ENCODE results near the gene WAC.
A peak's percentile ranks its signal among the peaks of the same experiment; 100 is the strongest.
"Not testable (repeated sequence)": the region's sequence is repeated elsewhere in the genome, so short reads cannot be mapped to it uniquely, and the experiment has no call there.

WAC gene

DNA sequence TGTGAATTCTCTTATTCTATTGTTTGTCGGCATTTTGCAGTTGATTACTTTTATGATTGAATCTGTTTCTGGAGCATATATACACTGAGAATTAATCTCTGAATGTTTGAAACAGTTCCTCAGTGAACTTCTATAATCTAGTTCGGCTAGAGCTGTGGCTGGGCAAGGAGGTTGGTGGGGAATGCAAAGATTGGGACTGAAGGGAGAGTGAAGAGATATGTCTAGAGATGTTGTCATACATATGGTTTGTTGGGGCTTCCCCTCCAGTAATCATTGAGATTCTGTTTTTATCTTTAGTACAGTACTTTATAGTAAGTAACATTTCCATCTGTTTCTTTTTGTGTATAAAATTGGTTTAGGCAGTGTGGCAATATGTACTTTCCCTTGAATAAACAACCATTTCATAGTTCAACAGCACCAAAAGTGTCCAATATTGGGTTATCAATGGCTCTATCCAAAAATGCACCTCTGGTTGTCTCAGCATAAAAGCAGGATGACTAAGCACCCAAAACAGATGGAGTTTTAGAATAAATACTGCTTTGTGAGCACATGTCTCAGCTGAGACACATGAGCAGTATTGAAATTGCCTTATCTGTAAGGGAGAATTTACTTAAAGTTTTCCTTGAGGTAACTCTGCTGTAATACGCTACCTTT lies 36.7 kb downstream of the WAC start:
- peak; percentile 9 for DNase-seq

- no peak for DNase-seq
These were observed 37.7 kb downstream of the WAC start for GRCh38 chr10:28570598-28570997.

- no peak for DNase-seq
These were observed 38.3 kb downstream of the WAC start for GRCh38 chr10:28571265-28571664.

GRCh38 chr10:28574214-28574613 lies 41.3 kb downstream of the WAC start:
- DNase-seq: not testable (repeated sequence)

DNA sequence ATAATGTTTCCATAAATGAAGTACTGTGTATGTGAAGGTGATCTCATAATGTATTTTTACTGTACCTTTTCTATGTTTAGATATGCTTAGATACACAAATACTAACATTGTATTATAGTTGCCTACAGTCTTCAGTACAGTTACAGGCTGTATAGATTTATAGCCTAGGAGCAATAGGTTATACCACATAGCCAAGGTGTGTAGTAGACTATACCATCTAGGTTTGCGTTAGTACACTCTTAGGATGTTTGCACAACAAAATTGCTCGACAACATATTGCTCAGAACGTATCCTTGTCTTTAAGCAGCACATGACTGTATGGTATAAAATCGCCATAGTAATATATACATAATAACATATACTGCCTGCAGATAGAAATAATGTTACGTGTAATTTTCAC lies 42.9 kb downstream of the WAC start:
- no peak for DNase-seq

DNA sequence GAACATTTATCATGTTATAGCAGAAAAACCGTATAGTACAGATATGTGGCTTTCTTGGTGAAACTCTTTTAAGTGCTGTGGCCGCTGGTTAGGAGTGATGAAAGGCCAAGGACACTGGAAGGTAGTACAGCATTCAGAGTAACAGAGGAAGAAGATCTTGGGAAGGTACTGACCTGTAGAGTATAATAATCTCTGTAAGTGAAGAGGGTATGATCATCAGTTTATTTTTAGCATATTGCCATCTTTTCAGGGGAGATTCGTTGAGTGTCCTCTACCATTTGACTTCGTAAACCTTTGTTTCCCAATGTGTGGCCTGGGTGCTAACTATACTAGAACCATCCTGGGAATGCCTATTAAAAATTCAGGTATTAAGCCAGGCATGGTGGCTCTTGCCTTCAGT lies 44.6 kb downstream of the WAC start:
- no peak for DNase-seq

DNA sequence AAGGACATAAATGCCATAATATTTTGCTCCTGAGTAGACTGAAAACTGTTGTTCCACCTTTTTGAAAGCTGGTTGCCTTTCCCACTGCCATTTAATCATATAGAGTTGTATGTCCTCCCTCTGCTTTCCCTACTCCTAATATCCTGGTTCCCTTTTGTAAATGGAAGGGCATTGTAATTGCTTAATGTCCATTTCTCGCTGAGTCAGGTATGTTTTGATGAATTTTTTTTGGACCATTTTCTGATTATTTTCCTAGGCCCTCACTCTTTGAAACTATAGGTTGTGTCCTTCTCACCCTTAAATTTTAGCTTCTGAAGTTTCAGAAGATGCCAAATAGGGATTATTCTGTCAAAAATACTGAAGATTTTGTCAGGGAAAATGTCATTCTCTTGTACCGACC lies 45.5 kb downstream of the WAC start:
- DNase-seq: no peak

GRCh38 chr10:28580825-28581224 lies 47.9 kb downstream of the WAC start:
- DNase-seq: no peak

DNA sequence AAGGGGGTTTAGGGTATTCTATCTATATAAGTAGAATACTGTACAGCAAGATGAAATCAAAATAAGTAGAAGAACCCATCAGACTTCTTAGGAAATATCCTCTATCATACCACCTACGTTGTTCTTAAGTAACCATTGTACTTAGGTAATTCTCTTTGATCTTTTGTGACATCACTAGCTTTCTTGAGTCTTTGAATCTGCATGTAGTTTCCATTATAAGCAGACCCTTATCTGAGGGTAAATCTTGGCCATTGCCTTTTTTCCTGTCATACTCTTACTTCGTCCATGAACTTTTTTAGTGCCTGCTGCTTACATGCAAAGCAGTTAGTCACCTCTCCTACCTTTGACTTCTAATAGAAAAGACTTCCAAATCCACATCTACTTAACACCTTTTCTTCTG lies 49.0 kb downstream of the WAC start:
- DNase-seq: no peak

DNA sequence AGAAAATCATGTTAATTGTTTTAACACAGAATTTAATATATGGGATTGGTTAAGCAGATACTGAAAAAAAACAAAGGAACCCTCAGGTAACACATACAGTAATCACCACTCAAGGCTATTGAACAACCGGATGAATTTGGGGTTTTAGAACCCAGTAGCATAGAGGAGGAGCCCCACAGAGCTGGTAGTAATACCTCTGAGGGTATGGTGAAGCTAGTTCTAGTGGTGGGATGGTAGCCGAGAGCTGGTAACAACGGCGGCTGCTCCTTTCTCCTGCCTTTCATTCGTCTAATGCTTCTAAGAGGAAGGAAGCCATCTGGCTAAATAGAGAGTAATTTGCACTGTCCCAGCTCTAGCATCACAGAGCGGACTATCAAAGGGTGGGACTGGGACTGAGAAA lies 52.2 kb downstream of the WAC start:
- no peak for DNase-seq

- no peak for DNase-seq
These were observed 53.3 kb downstream of the WAC start for GRCh38 chr10:28586176-28586575.

GRCh38 chr10:28587270-28587969 lies 54.5 kb downstream of the WAC start:
- peak; percentile 41 for DNase-seq

DNA sequence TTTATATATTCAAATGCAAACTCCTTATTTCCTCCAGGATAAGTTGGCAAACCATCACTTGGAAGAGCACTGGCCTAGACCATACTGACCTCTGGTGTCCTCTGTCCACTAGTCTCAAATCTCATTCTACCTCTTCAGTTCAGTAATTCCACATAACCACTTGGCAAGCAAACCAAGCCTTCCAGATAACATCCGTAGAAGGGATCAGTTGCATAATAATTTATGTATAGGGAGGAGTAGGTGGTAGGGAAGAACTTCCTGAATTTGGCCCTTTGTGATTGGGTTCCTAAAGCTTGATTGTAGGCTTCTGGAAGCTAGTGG lies 55.0 kb downstream of the WAC start:
- DNase-seq: peak; percentile 6

- peak; percentile 51 for DNase-seq
These were observed 60.0 kb downstream of the WAC start for GRCh38 chr10:28592953-28593352.

DNA sequence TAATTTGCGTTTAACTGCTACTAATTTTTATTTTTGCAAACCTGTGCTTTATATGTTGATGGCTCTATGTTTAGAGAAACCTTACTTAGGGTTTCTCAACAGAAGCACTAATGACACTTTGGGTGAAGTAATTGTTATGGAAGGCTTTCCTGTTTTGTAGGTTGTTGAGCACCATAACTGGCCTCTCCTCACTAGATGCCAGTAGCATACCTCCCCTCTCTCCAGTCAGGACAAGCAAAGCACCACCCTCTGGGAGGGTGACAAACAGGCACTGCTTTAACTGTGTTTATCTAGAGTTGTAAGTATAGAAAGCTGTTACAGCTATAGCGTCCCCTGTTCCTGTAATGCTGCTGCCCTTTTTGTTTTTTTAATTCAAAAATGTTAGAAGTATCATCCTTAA lies 60.9 kb downstream of the WAC start:
- DNase-seq: no peak

- DNase-seq: no peak
These were observed 61.5 kb downstream of the WAC start for GRCh38 chr10:28594406-28594805.

- peak; percentile 53 for DNase-seq
These were observed 62.7 kb downstream of the WAC start for GRCh38 chr10:28595613-28596012.

DNA sequence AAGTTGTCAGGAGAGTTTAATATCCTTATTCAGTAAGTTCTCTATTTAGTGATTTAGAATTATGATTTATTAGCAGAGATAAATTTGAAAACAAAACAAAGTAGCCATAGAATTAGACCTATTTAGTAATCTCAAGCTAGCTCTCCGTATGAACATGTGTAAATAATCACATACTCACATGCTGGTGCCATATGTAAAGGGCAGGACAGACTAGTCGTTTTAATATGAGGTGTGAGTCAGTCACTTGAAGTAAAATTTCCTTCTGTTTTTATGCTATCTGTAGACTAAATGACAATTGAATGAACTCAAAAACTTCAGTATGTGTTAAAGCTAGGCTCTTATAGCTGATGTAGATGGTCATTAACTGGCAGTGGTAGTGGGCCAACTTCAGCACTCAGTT lies 67.1 kb downstream of the WAC start:
- no peak for DNase-seq

DNA sequence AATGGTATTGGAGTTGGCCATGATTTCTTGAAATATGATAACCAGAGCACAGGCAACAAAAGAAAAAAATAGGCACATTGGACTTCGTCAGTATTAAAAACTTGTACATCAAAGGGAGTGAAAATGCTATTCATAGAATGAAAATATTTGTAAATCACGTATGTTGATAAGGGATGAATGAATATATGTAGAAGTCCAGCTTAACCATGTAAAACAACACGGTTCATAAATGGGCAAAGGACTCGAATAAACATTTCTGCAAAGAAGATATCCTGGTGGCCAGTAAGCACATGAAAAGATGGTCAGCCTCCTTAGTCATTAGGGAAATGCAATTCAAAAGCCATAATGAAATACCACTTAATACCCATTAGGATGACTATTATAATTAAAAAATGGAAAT lies 68.1 kb downstream of the WAC start:
- no peak for DNase-seq

DNA sequence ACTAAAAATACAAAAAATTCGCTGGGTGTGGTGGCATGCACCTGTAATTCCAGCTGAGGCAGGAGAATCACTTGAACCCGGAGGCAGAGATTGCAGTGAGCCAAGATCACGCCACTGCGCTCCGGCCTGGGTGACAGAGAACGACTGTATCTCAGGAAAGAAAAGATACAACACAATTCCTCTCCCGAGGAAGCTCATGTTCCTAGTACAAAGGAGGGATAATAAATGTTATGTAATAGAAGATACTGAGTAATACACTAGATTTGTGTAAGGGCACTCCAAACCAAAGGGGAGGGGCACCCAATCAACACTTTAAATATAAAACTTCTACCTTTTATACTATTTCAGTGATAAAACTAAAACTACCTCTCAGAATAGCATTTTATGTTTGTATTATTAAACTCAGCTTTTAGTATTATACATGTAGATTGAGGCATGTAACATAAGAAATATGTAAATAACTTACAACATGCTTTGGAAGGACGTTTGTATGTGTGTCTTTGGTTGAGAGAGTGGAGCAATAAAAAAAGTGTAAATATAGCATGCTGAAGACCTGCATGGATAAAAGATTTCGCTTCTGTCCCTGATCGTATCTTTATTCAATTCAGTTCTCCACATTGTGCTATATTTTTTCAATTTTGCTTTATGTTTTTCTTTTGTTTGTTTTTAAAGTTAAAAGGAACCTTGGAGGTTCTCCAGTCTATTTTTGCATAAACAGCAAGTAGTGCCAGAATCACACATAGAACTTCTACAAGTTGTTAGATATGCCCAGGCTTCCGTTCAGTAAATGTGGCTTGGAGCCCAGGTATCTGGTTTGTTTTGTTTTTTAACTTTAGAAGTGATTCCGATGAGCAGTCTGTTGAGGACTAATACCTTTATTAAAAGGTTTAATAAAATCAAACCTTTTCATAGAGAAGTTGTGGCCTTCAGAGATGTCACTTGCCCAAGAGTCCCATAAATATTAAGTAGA lies 71.9 kb downstream of the WAC start:
- DNase-seq: no peak

- no peak for DNase-seq
These were observed 73.7 kb downstream of the WAC start for GRCh38 chr10:28606568-28606967.

DNA sequence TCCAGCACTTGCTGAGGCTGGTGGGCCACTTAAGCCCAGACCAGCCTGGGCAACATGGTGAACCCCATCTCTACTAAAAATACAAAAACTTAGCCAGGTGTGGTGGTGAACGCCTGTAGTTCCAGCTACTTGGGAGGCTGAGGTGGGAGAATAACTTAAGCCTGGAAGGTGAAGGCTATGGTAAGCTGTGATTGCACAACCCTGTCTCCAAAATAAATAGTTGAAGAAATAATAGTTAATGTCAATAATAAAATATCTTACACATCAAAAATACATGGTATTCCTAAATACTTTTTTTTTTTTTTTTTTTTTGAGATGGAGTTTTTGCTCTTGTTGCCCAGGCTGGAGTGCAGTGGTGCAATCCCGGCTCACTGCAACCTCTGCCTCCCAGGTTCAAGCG lies 76.7 kb downstream of the WAC start:
- DNase-seq: not testable (repeated sequence)

DNA sequence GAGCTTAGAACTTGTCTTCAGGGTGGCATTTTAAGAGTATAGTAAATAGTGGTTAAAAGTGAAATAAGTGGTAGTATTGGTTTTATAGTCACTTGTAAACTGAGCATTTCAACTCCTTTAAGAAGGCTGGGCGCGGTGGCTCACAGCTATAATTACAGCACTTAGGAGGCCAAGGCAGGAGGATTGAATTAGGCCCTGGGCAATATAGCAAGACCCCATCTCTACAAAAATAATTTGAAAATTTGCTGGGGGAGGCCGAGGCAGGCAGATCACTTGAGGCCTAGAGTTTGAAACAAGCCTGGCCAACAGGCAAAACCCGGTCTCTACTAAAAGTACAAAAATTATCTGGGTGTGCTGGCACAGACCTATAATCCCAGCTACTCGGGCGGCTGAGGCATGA lies 80.0 kb downstream of the WAC start:
- DNase-seq: no peak

DNA sequence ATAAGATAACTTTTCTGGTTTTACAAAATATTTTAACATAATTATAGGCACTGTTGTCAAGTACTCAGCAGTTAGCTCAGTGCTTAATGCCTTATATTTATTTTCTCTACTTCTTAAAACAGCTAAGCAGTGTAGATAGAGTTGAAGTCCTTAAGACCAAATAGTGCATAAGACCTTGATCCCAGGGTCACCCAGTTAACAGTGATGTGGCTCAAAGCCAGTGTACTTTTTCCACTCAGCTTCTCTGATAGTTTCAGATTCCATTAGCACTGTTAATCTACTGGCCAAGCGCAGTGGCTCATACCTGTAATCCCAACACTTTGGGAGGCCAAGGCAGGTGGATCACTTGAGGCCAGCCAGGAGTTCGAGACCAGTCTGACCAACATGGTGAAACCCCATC lies 83.6 kb downstream of the WAC start:
- DNase-seq: no peak

Data from fibroblast of skin of scalp (primary cell).